SK-N-SH (cell line): ENCODE measurements around the gene THEMIS. TPM values are rescaled to one million over a fixed set of nuclear protein-coding genes. Genes with fewer than 3 reads are reported as not detected.

Experiments used
- CTCF ChIA-PET: fragments of 300-600, 350-600 bp; formaldehyde crosslinking; extraction: SDS; loops from one replicate; lab custom pipeline; 2021; lab: Yijun Ruan, JAX
- POLR2A ChIA-PET: fragments of 350-600 bp; sonication (Branson Sonifier 250); formaldehyde crosslinking; extraction: SDS; loops from one replicate; lab custom pipeline; 2020; ENCODE audit warnings: antibody characterized with exemption, inconsistent platforms; lab: Yijun Ruan, JAX
- DNase-seq: peaks from one replicate; pipeline ENCODE4 v3.0.0; 2012
- H2AFZ ChIP-seq: fragments of 200-600 bp; sonication (generic); 2 replicates; pipeline ENCODE4 v1.8.1; 2016; ENCODE audit warnings: antibody characterized with exemption, mild to moderate bottlenecking, low read depth
- H3F3A ChIP-seq: fragments of 200-600 bp; sonication (generic); replicated peaks from 2 replicates; pipeline ENCODE3; 2016; ENCODE audit warnings: antibody characterized with exemption, mild to moderate bottlenecking; ENCODE audit not compliant: insufficient read depth
- H3K27ac ChIP-seq, 2 experiments: fragments of 200-500 bp in 1 of 2; fragments of 200-600 bp in 1 of 2; sonication (Bioruptor generic) in 1 of 2; sonication (generic), shearing (Covaris generic) in 1 of 2; 2 replicates each; pipeline versions ENCODE4 v1.5.1 to v1.6.1; 2014 to 2016; ENCODE audit warnings: low read depth in 2 of 2, inconsistent platforms in 1 of 2, low read length in 1 of 2, mild to moderate bottlenecking in 1 of 2, mixed read lengths in 1 of 2
- H3K27me3 ChIP-seq: fragments of 200-600 bp; sonication (generic), shearing (Covaris generic); 2 replicates; pipeline ENCODE4 v1.6.1; 2016; ENCODE audit warnings: mixed run types; ENCODE audit not compliant: insufficient read depth
- H3K36me3 ChIP-seq, 2 experiments: fragments of 200-500 bp in 1 of 2; fragments of 200-600 bp in 1 of 2; sonication (Bioruptor generic) in 1 of 2; sonication (generic) in 1 of 2; replicated peaks in 1 of 2; 2 replicates each; pipeline versions ENCODE3 to v1.5.1; 2014 to 2016; ENCODE audit warnings: low read length in 1 of 2, mild to moderate bottlenecking in 1 of 2; ENCODE audit not compliant: insufficient read depth in 2 of 2, control insufficient read depth in 1 of 2
- H3K4me1 ChIP-seq, 2 experiments: fragments of 200-500 bp in 1 of 2; fragments of 200-600 bp in 1 of 2; sonication (Bioruptor generic) in 1 of 2; sonication (generic), shearing (Covaris generic) in 1 of 2; 2 replicates each; pipeline versions ENCODE4 v1.5.1 to v1.6.1; 2014 to 2016; ENCODE audit warnings: low read depth in 1 of 2, low read length in 1 of 2, mixed run types in 1 of 2; ENCODE audit not compliant: insufficient read depth in 2 of 2, control insufficient read depth in 1 of 2
- H3K4me2 ChIP-seq: fragments of 200-600 bp; sonication (generic), shearing (Covaris generic); 2 replicates; pipeline ENCODE4 v1.6.1; 2017; ENCODE audit warnings: mixed run types
- H3K4me3 ChIP-seq, 2 experiments: fragments of 200-500 bp in 1 of 2; fragments of 200-600 bp in 1 of 2; sonication (Bioruptor generic) in 1 of 2; sonication (generic), shearing (Covaris generic) in 1 of 2; 2 replicates each; pipeline versions ENCODE4 v1.5.1 to v1.8.1; 2014 to 2016; ENCODE audit warnings: low read depth in 2 of 2, inconsistent platforms in 1 of 2, low read length in 1 of 2, mild to moderate bottlenecking in 1 of 2, mixed read lengths in 1 of 2, moderate library complexity in 1 of 2
- H3K79me2 ChIP-seq: fragments of 200-600 bp; sonication (generic); 2 replicates; pipeline ENCODE4 v1.8.1; 2017; ENCODE audit warnings: mild to moderate bottlenecking; ENCODE audit not compliant: insufficient read depth
- H3K9ac ChIP-seq: fragments of 200-600 bp; sonication (generic); 2 replicates; pipeline ENCODE4 v1.6.1; 2017; ENCODE audit warnings: mixed run types
- H3K9me2 ChIP-seq: fragments of 200-600 bp; sonication (generic); 2 replicates; pipeline ENCODE4 v1.6.1; 2017; ENCODE audit warnings: mixed run types
- H3K9me3 ChIP-seq: fragments of 200-600 bp; sonication (generic); 2 replicates; pipeline ENCODE4 v1.6.1; 2017; ENCODE audit warnings: mixed run types, mild to moderate bottlenecking, moderate library complexity
- H4K20me1 ChIP-seq: fragments of 200-600 bp; sonication (generic); 2 replicates; pipeline ENCODE4 v1.6.1; 2017; ENCODE audit warnings: mild to moderate bottlenecking, mixed run types; ENCODE audit not compliant: insufficient read depth
- CHD2 ChIP-seq: fragments of 150-350 bp; IDR thresholded peaks from 2 replicates; pipeline ENCODE4 v1.6.1; 2018; ENCODE audit warnings: low read length; ENCODE audit not compliant: partially characterized antibody
- ELF1 ChIP-seq: IDR thresholded peaks from 2 replicates; pipeline ENCODE4 v1.4.0; 2012
- EZH2phosphoT487 ChIP-seq: fragments of 200-600 bp; sonication (generic); IDR thresholded peaks from 2 replicates; pipeline ENCODE4 v1.6.1; 2017; ENCODE audit warnings: low read depth, mixed run types, mild to moderate bottlenecking, antibody characterized with exemption, moderate library complexity, borderline replicate concordance
- FOSL2 ChIP-seq: IDR thresholded peaks from 2 replicates; pipeline ENCODE4 v1.4.0; 2012; ENCODE audit warnings: low read depth, mild to moderate bottlenecking, moderate library complexity, borderline replicate concordance
- FOXJ3 ChIP-seq: sonication (generic); formaldehyde crosslinking; IDR thresholded peaks from 2 replicates; pipeline ENCODE4 v1.5.1; 2020; ENCODE audit warnings: mild to moderate bottlenecking, missing genetic modification reagents
- FOXM1 ChIP-seq: IDR thresholded peaks from 2 replicates; pipeline ENCODE4 v1.4.0; 2012; ENCODE audit warnings: low read depth, mild to moderate bottlenecking
- JUND ChIP-seq: IDR thresholded peaks from 2 replicates; pipeline ENCODE4 v1.4.0; 2012
- MEF2A ChIP-seq: IDR thresholded peaks from 2 replicates; pipeline ENCODE4 v1.4.0; 2012; ENCODE audit warnings: low read depth, borderline replicate concordance
- MXI1 ChIP-seq: IDR thresholded peaks from 2 replicates; pipeline ENCODE4 v1.6.1; 2012; ENCODE audit warnings: mild to moderate bottlenecking, low read depth, low read length, improper control_type of control experiment
- NFIC ChIP-seq: IDR thresholded peaks from 2 replicates; pipeline ENCODE4 v1.4.0; 2012; ENCODE audit warnings: borderline replicate concordance
- NRF1 ChIP-seq: IDR thresholded peaks from 2 replicates; pipeline ENCODE4 v1.6.1; 2012; ENCODE audit warnings: low read depth, mild to moderate bottlenecking, low read length
- POLR2AphosphoS5 ChIP-seq: IDR thresholded peaks from 2 replicates; pipeline ENCODE4 v1.6.1; 2012; ENCODE audit warnings: low read depth, low read length
- RFX5 ChIP-seq: IDR thresholded peaks from 2 replicates; pipeline ENCODE4 v1.6.1; 2012; ENCODE audit warnings: mild to moderate bottlenecking, improper control_type of control experiment, low read length
- RXRA ChIP-seq: IDR thresholded peaks from 2 replicates; pipeline ENCODE4 v1.4.0; 2012; ENCODE audit warnings: low read depth, mild to moderate bottlenecking, borderline replicate concordance
- TAF1 ChIP-seq: IDR thresholded peaks from 2 replicates; pipeline ENCODE4 v1.6.1; 2012; ENCODE audit warnings: low read depth, mild to moderate bottlenecking, low read length, moderate library complexity, borderline replicate concordance
- TCF12 ChIP-seq: IDR thresholded peaks from 2 replicates; pipeline ENCODE4 v1.4.0; 2012
- WGBS: methylation state at CpG from one replicate; pipeline ENCODE4 v1.1.6; 2017; ENCODE audit warnings: low lambda C conversion rate; 5-methylcytosine and 5-hydroxymethylcytosine counted together
- polyA plus RNA-seq, 3 experiments: library from polyadenylated mRNA; depleted of rRNA; stranded (reverse); fragments of >200 nt; gene quantifications; 2 replicates each; pipeline ENCODE4 v1.2.3, GENCODE V29; 2012
- TF ChIP-seq, protein P1 (sequence below): IDR thresholded peaks from 2 replicates; pipeline ENCODE4 v1.4.0; 2012; ENCODE audit warnings: low read depth, borderline replicate concordance
- TF ChIP-seq, protein P2 (sequence below): fragments of 200-600 bp; sonication (generic); IDR thresholded peaks from 2 replicates; pipeline ENCODE4 v1.6.1; 2017; ENCODE audit warnings: antibody characterized with exemption, mild to moderate bottlenecking, moderate library complexity
- TF ChIP-seq, protein P3 (sequence below): IDR thresholded peaks from 2 replicates; pipeline ENCODE4; 2012
- TF ChIP-seq, protein P4 (sequence below): IDR thresholded peaks from 2 replicates; pipeline ENCODE4 v1.4.0; 2012; ENCODE audit warnings: low read depth, borderline replicate concordance
- TF ChIP-seq, protein P5 (sequence below): fragments of 150-350 bp; IDR thresholded peaks from 2 replicates; pipeline ENCODE4 v1.6.1; 2016; ENCODE audit warnings: mild to moderate bottlenecking, low read depth, low read length

Gene THEMIS
- polyA plus RNA-seq, 1 of the 3 experiments (the other 2 are of a cell fraction), result not detected

DNA sequence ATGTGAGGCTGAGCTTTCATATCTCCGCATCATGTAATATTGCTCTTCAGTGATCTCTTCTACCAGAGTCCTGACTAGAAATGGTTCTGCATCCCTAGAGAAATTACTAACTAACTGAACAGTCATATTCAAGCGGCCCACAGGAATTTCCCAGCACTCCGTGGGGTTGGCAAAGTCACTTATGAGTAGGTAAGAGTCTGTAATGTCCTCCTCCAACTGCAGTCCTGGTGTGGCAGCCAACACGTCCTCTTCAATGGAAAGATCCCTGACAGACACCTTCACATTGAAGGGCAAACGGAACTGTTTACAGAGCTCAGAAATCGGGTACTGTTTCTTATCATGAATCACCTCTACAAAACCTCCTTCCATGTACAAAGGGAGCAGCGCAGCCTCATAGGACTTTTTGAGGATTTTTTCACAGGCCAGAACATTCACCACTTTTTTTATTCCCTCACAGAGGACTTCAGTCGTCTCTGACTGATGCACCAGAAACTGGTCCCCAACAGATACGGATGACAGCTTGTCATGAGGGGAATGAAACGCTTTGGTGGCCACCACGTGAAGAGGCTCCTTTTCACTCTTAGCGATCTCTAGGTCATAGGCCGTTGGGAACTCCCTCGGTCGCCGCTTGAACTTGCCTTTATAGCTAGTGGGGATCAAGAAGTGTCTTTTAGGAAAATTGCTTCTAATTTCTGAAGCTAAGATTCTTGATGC is 87.7 kb downstream of the THEMIS start:
- Histone ChIP-seq H3F3A (no peaks in the 10 kb centered on the region), H3K9me3 (no peaks in the 10 kb centered on the region), H3K4me1 (no peaks in the 10 kb centered on the region), H3K9me2 (no peaks in the 10 kb centered on the region), H4K20me1 (no peaks in the 10 kb centered on the region), H3K79me2 (no peaks in the 10 kb centered on the region), H2AFZ (no peak overlapping the region), H3K27me3 (no peaks in the 10 kb centered on the region), H3K27ac (no peak overlapping the region), H3K4me3 (no peak overlapping the region), H3K4me2 (no peak overlapping the region), H3K36me3 (no peaks in the 10 kb centered on the region), H3K9ac (no peak overlapping the region)
- WGBS, result 52% methylated on average over 14 of the region's 16 CpGs
- ChIA-PET CTCF (no interaction called here), POLR2A (no interaction called here)
- TF ChIP-seq MXI1, result no peak
- no peak for TF ChIP-seq FOXM1
- TF ChIP-seq ELF1, result no peak
- TF ChIP-seq, protein P1, sequence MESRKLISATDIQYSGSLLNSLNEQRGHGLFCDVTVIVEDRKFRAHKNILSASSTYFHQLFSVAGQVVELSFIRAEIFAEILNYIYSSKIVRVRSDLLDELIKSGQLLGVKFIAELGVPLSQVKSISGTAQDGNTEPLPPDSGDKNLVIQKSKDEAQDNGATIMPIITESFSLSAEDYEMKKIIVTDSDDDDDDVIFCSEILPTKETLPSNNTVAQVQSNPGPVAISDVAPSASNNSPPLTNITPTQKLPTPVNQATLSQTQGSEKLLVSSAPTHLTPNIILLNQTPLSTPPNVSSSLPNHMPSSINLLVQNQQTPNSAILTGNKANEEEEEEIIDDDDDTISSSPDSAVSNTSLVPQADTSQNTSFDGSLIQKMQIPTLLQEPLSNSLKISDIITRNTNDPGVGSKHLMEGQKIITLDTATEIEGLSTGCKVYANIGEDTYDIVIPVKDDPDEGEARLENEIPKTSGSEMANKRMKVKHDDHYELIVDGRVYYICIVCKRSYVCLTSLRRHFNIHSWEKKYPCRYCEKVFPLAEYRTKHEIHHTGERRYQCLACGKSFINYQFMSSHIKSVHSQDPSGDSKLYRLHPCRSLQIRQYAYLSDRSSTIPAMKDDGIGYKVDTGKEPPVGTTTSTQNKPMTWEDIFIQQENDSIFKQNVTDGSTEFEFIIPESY, result no peak
- no peak for TF ChIP-seq NRF1
- TF ChIP-seq, protein P2, sequence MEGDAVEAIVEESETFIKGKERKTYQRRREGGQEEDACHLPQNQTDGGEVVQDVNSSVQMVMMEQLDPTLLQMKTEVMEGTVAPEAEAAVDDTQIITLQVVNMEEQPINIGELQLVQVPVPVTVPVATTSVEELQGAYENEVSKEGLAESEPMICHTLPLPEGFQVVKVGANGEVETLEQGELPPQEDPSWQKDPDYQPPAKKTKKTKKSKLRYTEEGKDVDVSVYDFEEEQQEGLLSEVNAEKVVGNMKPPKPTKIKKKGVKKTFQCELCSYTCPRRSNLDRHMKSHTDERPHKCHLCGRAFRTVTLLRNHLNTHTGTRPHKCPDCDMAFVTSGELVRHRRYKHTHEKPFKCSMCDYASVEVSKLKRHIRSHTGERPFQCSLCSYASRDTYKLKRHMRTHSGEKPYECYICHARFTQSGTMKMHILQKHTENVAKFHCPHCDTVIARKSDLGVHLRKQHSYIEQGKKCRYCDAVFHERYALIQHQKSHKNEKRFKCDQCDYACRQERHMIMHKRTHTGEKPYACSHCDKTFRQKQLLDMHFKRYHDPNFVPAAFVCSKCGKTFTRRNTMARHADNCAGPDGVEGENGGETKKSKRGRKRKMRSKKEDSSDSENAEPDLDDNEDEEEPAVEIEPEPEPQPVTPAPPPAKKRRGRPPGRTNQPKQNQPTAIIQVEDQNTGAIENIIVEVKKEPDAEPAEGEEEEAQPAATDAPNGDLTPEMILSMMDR, result no peak
- no peak for TF ChIP-seq RFX5
- no peak for TF ChIP-seq TAF1
- no peak for TF ChIP-seq FOSL2
- TF ChIP-seq, protein P3, sequence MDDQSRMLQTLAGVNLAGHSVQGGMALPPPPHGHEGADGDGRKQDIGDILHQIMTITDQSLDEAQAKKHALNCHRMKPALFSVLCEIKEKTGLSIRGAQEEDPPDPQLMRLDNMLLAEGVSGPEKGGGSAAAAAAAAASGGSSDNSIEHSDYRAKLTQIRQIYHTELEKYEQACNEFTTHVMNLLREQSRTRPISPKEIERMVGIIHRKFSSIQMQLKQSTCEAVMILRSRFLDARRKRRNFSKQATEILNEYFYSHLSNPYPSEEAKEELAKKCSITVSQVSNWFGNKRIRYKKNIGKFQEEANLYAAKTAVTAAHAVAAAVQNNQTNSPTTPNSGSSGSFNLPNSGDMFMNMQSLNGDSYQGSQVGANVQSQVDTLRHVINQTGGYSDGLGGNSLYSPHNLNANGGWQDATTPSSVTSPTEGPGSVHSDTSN, result no peak
- TF ChIP-seq FOXJ3 (CRISPR knock-in tag), result no peak
- DNase-seq, result no peak

DNA sequence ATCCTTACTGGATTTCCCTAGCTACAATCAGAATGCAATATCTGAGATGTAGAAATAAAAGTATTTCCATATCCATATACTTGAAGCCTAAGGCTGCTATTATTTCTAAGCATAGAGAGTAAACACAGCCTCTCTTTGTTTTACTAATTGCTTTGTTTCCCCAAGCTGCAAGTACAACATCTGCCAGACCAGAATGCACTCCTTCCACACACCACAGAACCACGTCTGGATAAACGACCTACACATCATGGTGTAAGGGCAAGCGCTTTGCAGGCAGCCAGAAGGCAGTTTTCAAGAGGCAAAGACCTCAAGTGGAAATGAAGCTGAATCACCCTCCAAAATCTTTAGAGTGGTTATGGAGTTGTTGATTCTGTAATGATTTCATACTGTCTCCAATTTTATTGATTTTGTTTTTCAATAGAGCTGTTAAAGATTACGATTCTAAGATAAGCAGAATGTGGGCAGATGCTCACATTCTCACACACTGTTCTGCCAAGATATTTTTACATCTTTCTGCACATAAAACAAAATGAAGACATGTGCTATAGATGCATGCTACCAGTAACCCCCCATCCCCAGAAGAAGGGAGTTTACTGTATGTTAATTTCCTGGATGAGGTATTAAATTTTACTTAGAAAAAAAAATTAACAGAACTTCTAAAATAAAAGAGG is 88.8 kb downstream of the THEMIS start:
- 13% methylated on average over 4 of the region's 4 CpGs for WGBS
- CTCF ChIA-PET, result no interaction called here
- TF ChIP-seq, protein P4, sequence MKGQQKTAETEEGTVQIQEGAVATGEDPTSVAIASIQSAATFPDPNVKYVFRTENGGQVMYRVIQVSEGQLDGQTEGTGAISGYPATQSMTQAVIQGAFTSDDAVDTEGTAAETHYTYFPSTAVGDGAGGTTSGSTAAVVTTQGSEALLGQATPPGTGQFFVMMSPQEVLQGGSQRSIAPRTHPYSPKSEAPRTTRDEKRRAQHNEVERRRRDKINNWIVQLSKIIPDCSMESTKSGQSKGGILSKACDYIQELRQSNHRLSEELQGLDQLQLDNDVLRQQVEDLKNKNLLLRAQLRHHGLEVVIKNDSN, result no peak
- TF ChIP-seq TCF12 (no peak), POLR2AphosphoS5 (no peak), JUND (no peak), EZH2phosphoT487 (no peak), NFIC (no peak), CHD2 (no peak), TAF1 (no peak), MEF2A (no peak), RXRA (no peak)
- TF ChIP-seq, protein P5, sequence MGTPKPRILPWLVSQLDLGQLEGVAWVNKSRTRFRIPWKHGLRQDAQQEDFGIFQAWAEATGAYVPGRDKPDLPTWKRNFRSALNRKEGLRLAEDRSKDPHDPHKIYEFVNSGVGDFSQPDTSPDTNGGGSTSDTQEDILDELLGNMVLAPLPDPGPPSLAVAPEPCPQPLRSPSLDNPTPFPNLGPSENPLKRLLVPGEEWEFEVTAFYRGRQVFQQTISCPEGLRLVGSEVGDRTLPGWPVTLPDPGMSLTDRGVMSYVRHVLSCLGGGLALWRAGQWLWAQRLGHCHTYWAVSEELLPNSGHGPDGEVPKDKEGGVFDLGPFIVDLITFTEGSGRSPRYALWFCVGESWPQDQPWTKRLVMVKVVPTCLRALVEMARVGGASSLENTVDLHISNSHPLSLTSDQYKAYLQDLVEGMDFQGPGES, result no peak

More for the DNA sequence above, 88.8 kb downstream of the THEMIS start:
- Histone ChIP-seq H3K27me3 (no peaks in the 10 kb centered on the region), H3K79me2 (no peaks in the 10 kb centered on the region), H3K4me3 (no peak overlapping the region), H4K20me1 (no peaks in the 10 kb centered on the region), H3F3A (no peaks in the 10 kb centered on the region), H3K4me1 (no peaks in the 10 kb centered on the region), H3K36me3 (no peaks in the 10 kb centered on the region), H3K27ac (no peak overlapping the region), H2AFZ (no peak overlapping the region), H3K9ac (no peak overlapping the region), H3K4me2 (no peak overlapping the region), H3K9me2 (no peaks in the 10 kb centered on the region), H3K9me3 (no peaks in the 10 kb centered on the region)
- POLR2A ChIA-PET, result no interaction called here
- no peak for DNase-seq
